GM10847 (cell line): Measurements from ENCODE around the gene SNX15.
A peak's percentile ranks its signal among the peaks of the same experiment; 100 is the strongest.

Experiments
- POLR2A ChIP-seq: IDR thresholded peaks from 2 replicates; pipeline ENCODE4 v1.6.1; 2011; ENCODE audit not compliant: insufficient read length; ENCODE audit errors: extremely low read depth

The SNX15 gene, protein sequence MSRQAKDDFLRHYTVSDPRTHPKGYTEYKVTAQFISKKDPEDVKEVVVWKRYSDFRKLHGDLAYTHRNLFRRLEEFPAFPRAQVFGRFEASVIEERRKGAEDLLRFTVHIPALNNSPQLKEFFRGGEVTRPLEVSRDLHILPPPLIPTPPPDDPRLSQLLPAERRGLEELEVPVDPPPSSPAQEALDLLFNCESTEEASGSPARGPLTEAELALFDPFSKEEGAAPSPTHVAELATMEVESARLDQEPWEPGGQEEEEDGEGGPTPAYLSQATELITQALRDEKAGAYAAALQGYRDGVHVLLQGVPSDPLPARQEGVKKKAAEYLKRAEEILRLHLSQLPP

DNA sequence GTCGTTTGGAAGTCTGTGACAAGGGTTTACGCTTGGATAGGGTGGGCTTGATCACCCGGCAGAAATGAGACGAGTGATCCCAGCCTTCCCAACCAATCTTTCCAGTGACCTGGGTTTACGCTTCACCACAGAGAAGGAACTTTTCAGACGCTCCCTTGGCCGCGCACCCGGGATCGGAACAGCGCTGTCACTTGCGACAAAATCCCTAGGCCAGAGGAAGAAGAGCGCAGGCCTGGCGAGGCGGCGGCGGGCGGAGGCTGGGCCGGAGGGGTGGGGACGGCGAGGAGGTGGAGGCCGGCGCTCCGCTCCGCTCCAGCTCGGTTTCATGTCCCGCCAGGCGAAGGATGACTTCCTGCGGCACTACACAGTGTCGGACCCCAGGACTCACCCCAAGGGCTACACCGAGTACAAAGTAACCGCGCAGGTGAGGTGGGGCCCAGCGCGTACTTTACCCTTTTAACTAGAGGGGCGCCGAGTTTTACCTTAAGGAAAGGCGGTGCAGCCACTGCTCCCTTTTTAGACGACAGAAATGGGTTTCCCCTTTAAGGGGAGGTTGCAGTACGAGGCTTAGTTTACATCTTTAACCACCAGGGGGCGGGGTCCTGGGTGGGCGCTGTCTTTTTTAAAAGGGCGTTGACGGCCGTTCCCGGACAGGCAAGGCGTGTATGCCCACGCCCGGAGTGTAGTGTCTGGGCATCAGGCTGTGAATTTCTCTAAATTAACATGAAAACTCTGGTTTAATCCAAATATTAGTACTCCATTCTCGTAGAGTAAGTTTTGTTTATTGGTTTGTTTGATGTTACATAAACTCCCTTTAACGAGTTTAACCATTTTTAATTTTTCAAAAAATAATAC, at the start of gene SNX15:
TSS of gene SNX15 (plus strand) at position 227 of the 855 bp plus-strand sequence. CDS start at position 326, 99 bp downstream.
- peak; percentile 40 for TF ChIP-seq POLR2A

DNA sequence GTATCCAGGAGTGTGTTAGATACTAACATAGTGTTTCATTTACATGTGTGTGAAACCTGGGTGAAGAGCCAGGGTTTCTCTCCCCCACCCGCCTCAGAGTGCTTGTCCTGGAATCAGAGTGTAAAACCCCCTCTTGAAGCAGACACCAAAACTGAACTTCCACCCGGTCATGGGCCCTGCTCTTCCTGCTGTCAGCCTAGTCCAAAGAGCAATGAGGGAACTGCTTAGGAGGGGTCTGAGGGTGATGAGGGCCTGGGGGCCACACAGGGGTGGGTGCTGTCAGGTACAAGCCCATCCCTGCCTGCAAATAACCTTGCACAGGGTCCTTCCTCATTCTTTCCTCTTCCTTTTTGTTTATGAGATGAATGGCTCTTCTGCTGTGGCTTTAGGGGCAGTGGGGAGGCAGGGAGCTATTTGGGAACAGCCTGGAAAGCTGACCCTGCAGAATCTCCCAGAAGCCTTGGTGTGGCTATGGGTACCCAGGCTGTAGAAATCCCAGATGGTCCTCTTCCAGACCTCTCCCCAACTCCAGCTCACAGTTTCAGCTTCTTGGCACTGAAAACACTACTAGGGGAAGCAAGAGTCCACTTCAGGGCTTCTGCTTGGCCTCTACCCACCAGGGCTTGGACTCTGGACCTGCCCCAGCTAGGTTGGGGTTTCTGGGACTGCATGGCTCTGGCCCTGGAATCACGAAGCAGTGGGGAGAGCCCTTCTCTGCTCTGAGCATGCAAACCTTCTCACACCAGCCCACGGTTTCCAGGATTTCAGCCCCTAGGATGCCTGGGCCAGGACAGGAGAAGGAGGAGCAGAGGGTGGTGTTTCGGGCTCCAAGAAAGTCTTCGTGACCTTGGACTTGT, 39.0 kb upstream of the SNX15 start:
- no peak for TF ChIP-seq POLR2A

DNA sequence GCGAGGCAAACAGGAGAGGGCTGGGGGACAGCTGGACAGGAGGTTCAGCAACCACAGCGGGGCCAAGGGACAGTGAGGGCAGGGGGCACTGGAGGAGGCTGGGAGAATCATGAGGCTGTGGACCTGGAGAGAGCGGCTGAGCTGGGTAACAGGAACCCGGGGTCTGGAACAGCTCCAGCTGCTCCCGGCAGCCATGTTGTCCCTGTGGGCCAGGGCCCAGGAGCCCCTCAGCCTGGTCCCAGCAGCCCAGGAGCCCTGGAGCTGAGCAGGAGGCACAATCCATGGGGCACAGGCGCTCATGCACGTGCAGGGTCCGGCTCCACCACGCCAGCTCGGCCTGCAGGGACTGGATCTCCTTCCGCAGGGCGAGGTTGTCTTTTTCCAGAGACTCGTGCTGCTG, 37.8 kb upstream of the SNX15 start:
- TF ChIP-seq POLR2A, result no peak

DNA sequence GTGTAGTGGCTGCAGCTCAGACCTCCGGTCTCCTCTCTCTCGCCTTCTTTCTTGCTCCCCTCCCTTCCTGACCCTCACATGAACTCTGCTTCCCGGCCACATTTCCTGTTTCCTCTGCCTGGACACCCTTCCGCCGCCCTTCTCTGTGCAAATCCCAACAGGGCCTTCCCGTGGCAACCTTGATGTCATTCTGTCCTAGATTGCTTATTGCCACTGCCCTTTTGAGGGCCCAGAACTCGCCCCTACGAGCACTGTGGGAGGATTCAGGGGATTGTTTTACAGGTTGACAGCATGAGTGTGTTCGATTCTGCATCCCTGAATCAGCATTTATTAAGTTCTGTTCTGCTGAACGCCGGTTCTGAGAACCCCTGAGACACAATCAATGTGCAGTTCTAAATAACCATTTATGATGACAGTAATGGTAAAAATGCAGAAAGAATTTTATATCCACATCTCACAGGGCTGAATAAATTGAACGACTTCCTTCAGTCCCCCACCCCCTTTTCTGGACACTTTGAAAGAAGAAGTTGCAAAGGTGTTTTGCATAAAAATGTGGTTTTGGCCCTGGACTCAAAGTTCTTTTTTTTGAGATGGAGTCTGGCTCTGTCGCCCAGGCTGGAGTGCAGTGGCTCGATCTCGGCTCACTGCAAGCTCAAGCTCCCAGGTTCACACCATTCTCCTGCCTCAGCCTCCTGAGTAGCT, 36.9 kb upstream of the SNX15 start:
- no peak for TF ChIP-seq POLR2A

DNA sequence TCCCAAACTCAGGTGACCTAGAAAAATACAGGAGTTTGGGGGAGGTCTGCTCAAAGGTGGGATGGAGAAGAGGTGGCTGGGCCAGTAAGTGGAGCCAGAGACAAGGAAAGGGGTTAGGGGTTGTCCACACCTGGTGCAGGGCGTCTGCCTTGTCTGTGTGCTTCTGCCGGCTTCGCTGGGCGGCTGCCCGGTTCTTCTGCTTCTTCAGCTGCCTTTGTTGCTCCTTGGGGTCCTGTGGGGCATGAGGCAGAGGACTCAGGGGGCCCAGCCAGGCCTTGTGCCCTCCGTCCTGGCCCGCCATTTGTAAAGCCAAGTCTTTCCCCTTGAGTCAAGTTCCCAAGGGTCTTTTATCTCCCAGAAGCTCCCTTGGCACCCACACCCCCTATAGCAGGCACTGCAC, 32.9 kb upstream of the SNX15 start:
- TF ChIP-seq POLR2A, result no peak

DNA sequence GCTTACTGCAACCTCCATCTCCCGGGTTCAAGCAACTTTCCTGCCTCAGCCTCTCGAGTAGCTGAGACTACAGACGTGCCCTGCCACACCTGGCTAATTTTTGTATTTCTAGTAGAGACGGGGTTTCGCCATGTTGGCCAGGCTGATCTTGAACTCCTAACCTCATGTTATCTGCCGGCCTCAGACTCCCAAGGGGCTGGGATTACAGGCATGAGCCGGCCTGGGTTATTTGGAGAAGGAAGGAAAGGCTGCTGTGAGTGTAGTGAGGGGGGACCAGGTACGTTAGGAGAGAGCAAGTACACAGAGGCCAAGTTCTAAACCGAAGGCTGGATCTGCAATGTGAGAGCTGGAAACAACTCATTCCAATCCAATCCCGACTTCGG, 30.9 kb upstream of the SNX15 start:
- TF ChIP-seq POLR2A, result no peak

DNA sequence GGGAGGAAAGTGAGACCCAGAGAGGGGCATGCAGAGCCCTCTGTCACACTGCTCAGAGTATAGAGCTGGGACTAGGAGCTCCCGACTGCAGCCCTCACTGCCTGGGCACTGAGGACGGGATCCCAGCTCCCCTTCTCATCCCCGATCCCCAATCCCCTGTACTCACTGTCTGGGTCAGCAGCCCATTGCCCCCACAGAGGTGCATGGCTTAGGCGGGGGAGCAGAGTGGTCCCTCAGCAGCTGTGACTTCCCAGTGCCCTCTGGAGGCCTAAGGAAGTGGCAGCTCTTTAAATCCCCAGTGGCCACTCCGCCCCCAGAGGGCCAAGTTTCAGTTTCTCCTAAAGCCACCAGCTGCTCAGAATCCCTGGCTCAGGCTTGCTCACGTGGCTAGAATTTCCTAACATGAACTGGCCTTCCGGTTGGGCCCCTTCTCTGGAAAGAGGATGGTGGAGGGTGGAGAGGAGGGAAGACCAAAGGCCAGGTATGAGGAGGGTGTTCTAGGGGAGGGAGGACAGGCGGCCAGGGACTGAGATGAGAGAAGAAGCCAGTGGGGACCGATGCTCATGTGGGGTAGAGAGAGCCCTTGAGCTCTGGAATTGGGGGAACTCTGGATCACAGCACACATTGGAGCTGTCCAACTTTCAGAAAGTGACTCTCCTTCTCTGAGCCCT, 30.4 kb upstream of the SNX15 start, which contains the start of gene BATF2:
TSS of gene BATF2 (minus strand) at position 262 of the 671 bp plus-strand sequence. CDS start at position 205, 57 bp downstream.
- no peak for TF ChIP-seq POLR2A

DNA sequence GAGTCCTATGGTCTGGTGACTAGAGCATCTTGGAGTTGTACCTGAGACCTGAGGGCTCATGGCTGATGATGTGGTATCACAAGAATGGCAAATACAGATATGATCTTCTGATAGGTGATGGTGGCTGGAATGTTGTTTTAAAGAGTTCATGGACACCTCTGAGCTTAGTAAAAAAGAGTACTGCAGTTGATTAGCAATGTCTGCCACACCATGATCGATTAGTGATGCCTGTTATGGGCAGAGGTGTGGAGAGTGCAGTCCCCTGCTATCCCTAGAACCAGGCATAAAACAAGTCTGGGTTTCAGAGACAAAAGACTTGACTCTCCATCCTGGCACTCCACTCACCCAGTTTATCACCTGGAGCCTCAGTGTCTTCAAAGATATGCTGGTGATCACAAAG, 29.1 kb upstream of the SNX15 start:
- TF ChIP-seq POLR2A, result no peak

DNA sequence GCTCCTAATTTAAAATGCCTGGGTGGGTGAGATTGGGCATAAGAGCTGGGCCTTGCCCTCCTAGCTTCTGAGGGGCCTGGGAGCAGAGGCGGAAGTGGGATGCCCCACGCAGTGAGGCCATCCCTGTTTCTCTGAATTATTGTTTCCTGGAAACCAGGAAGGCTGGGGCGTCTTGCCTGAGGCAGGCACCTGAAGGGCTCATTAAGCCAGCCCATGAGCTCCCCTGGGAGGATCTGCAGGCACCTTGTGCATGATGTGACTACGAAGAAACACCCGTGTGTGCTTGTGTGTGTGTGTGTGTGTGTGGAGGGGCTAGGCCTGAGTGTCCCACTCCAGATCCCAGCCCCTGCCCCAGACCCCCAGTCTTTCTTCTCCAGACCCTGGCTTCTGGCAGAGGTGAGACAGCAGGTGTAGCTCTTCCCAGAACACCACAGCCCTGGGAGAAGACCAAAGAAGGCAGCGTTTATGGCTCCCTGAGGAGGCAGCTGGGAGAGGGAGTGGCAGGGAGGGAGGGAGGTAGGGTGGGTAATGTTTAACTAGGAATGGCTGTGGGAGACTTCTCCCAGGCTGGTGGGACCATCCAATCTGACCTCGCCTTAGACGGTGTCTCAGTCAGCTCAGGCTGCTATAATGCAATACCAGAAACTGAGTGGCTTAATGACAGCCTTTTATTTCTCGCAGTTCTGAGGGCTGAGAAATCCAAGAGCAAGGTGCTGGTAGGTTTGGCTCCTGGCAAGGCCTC, 28.4 kb upstream of the SNX15 start:
- TF ChIP-seq POLR2A, result no peak

DNA sequence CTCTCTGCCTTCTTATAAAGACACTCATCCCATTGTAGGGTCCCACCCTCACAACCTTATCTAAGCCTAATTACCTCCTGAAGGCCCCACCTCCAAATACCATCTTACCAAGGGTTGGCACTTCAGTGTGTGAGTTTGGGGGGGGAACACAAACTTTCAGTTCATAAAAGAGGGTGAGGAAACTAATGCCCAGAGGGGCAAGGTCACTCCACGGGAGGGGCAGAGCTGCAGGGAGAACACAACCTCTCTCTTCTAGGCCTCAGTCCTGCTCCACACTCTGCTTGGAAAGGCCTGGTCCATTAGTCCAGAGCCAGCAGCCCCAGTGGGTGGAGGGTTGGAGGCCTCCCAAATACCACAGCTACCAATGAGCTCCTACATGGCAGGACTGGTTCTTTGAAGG, 27.8 kb upstream of the SNX15 start:
- no peak for TF ChIP-seq POLR2A

DNA sequence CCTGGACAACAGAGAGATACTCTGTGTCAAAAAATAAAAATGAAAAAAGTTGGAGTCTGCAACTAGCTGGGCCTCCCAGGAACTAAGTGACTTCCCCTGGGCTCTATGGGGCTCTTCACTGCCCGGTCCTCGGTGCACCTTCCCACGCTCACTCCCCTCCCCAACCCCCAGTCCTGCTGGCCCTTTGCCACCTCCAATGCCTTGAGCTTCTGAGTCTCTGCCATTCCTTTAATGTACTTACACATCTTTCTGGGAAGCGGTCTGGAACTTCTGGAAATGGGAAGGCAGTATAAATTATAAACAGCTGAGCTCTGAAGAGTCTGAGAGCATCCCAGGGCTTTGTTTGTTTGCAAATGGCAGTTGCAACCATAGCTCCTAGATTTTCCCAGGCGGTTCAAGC, 24.5 kb upstream of the SNX15 start:
- TF ChIP-seq POLR2A, result no peak

DNA sequence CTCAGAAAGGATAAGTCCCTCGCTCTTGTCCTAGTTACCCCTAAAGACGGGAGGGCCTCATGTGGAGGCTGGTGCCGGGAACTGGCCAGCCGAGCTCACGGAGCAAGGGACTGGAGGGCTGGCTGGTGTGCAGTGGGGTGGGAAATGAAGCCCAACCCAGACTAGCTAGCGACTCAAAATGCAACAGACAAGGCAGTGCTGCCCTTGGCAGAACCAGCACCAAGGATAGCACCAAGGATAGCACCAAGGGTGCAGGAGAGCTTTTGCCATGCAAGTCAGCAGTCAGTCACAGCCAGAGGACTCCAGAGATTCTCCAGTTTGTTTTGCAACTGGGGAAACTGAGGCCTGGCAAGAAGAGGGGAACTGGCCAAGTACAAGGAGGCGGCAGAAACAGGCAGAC, 24.0 kb upstream of the SNX15 start:
- no peak for TF ChIP-seq POLR2A

DNA sequence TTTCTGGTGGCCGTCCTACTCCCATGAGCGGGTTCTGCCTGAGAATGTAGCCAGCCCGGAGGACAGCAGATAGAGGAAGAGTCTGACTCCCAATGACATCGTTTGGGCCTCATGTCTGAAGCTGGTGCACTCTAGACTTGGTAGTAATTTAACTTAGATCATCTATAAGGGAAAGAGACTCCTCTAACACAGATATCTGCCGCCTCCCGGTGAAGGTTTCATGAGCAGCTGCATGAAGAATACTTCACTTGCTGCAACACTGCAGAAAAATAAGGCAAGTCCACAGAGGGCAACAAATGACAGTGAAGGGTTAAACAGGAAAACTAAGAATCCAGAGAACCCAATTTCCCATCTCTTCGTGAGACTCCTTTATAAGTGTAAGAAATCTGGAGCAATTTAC, 19.2 kb upstream of the SNX15 start:
- no peak for TF ChIP-seq POLR2A

DNA sequence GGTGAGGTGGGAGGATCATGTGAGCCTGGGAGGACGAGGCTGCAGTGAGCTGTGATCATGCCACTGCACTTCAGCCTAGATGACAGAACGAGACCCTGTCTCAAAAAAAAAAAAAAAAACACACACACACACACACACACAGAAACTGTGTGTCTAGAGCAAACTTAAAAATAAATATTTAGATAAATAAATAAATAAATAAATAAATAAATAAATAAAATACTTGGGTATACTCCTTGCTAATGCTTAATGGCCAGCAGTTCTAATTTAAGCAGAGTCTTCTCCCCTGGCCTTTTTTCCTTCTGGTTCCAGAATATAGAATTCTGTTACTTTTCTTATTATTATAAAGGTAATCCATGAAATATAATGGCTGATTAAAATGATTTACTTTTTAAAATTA, 18.4 kb upstream of the SNX15 start:
- TF ChIP-seq POLR2A, result no peak
